ENCODE data around the gene SLC6A18.

The SLC6A18 gene

DNA sequence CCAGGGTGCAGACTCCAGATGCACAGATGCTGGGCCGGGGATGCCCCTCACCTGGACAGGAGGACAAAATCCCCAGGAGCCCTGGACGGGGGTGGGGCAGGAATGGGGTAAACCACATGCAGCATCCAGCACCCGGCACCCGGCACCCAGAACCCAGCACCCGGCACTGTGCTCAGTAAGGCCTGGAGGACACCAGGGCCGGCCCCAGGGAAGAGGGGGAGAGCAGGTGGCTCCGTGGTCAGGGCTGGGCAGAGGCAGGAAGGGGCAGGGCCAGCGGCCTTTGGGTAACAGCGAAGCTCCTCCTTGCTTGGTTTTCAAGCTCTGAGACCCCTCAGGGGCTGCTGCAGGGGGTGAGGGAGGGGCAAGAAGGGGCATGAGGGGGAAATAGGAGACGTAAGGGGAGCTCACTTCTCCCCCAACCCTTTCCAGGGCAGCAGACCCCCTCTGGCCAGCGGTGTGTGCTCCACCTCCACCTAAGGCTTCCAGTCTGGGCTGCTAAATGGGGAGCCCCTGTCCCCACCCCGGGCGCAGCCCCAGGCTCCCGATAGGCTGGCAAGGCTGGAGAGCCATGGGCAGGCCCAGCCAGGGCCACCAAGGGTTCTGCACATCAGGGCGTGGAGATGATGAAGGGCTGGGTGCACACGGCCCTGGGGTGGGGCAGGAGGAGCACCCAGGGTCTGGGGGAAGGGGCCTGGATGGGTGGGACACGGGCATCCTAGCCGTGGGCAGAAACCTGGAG, 41.6 kb upstream of the SLC6A18 start:
- in situ Hi-C loops (cut with HindIII; ENCODE audit: low pct_unique_long_range_greater_than_20kb, low sequenced_read_pairs), result no loop called here
- no peak for TF ChIP-seq JUND (IDR thresholded peaks at IDR 0.05; ENCODE audit: low read depth)
- no peak for DNase-seq (ENCODE audit: low read depth in 1 of 2, low spot score in 1 of 2)

DNA sequence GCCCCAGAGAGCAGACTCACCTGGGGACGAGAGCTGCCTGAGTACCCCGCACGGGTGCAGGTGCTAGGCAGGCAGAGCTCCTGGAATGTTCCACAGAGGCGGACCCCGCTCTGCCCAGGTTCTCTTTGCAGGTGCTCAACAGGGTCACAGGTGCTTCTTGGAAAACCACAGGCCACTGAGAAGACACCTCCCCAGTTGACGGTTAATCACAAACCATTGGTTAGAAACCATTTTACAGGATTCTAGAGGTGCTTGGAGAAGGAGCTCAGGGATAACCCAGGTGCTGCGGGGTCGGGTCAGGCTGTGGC, 41.1 kb upstream of the SLC6A18 start:
- no peak for DNase-seq (ENCODE audit: low read depth in 1 of 2, low spot score in 1 of 2)
- TF ChIP-seq JUND (IDR thresholded peaks at IDR 0.05; ENCODE audit: low read depth), result no peak
- in situ Hi-C loops (cut with HindIII; ENCODE audit: low pct_unique_long_range_greater_than_20kb, low sequenced_read_pairs), result no loop called here

- in situ Hi-C loops (cut with HindIII; ENCODE audit: low pct_unique_long_range_greater_than_20kb, low sequenced_read_pairs), result no loop called here
- no peak for DNase-seq (ENCODE audit: low read depth in 1 of 2, low spot score in 1 of 2)
- TF ChIP-seq JUND (IDR thresholded peaks at IDR 0.05; ENCODE audit: low read depth), result no peak
These were observed 40.7 kb upstream of the SLC6A18 start for GRCh38 chr5:1184481-1184880.

DNA sequence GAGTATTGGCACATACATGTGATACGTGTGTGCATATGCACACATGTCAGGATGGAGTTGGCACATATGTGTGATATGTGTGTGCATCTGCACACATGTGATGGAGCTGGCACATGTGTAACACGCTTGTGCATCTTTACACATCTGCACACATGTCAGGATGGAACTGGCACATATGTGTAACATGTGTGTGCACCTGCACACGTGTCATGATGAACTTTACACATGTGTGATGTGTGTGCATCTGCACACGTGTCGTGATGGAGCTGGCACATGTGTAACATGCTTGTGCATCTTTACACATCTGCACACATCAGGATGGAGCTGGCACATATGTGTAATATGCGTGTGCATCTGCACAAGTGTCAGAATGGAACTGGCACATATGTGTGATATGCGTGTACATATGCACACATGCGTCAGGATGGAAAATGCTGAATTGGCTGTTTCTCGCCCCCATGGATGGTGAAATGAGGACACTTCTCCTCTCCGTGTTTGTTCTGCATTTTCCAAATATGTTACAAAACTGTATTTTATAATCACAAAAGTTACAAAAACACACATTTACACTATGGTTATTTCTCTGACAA, 40.0 kb upstream of the SLC6A18 start:
- no peak for DNase-seq (ENCODE audit: low read depth in 1 of 2, low spot score in 1 of 2)
- in situ Hi-C loops (cut with HindIII; ENCODE audit: low pct_unique_long_range_greater_than_20kb, low sequenced_read_pairs), result no loop called here

GRCh38 chr5:1185629-1186350, 39.4 kb upstream of the SLC6A18 start:
- no peak for DNase-seq (ENCODE audit: low read depth in 1 of 2, low spot score in 1 of 2)
- in situ Hi-C loops (cut with HindIII; ENCODE audit: low pct_unique_long_range_greater_than_20kb, low sequenced_read_pairs), result no loop called here
- TF ChIP-seq JUND (IDR thresholded peaks at IDR 0.05; ENCODE audit: low read depth), result no peak

More for the DNA sequence above, 40.0 kb upstream of the SLC6A18 start:
- TF ChIP-seq JUND (IDR thresholded peaks at IDR 0.05; ENCODE audit: low read depth), result no peak

GRCh38 chr5:1186351-1187233, 38.6 kb upstream of the SLC6A18 start:
- DNase-seq (ENCODE audit: low read depth in 1 of 2, low spot score in 1 of 2), result no peak
- in situ Hi-C loops (cut with HindIII; ENCODE audit: low pct_unique_long_range_greater_than_20kb, low sequenced_read_pairs), result no loop called here
- TF ChIP-seq JUND (IDR thresholded peaks at IDR 0.05; ENCODE audit: low read depth), result no peak

- DNase-seq (ENCODE audit: low read depth in 1 of 2, low spot score in 1 of 2), result no peak
- TF ChIP-seq JUND (IDR thresholded peaks at IDR 0.05; ENCODE audit: low read depth), result no peak
- in situ Hi-C loops (cut with HindIII; ENCODE audit: low pct_unique_long_range_greater_than_20kb, low sequenced_read_pairs), result no loop called here
These were observed 37.8 kb upstream of the SLC6A18 start for GRCh38 chr5:1187234-1187949.

GRCh38 chr5:1187950-1188334, 37.2 kb upstream of the SLC6A18 start:
- in situ Hi-C loops (cut with HindIII; ENCODE audit: low pct_unique_long_range_greater_than_20kb, low sequenced_read_pairs), result no loop called here
- DNase-seq (ENCODE audit: low read depth in 1 of 2, low spot score in 1 of 2), result no peak
- TF ChIP-seq JUND (IDR thresholded peaks at IDR 0.05; ENCODE audit: low read depth), result no peak

DNA sequence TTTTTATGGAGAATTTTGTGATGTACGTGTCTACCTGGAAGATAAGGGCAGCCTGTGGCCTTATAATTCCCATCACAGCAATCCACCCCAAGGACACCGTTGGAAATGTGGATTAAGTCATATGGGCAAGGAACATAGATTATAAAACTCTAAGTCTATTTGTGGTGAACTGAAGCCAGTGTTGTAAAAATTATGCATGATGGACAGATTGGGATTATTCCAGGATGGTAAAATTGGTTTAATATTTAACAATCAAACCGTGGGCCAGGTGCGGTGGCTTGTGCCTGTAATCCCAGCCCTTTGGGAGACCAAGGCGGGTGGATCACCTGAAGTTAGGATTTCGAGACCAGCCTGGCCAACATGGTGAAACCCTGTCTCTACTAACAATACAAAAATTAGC, 36.7 kb upstream of the SLC6A18 start:
- in situ Hi-C loops (cut with HindIII; ENCODE audit: low pct_unique_long_range_greater_than_20kb, low sequenced_read_pairs), result no loop called here
- no peak for TF ChIP-seq JUND (IDR thresholded peaks at IDR 0.05; ENCODE audit: low read depth)
- no peak for DNase-seq (ENCODE audit: low read depth in 1 of 2, low spot score in 1 of 2)

- no peak for DNase-seq (ENCODE audit: low read depth in 1 of 2, low spot score in 1 of 2)
- in situ Hi-C loops (cut with HindIII; ENCODE audit: low pct_unique_long_range_greater_than_20kb, low sequenced_read_pairs), result no loop called here
- no peak for TF ChIP-seq JUND (IDR thresholded peaks at IDR 0.05; ENCODE audit: low read depth)
These were observed 35.9 kb upstream of the SLC6A18 start for GRCh38 chr5:1189269-1189668.

GRCh38 chr5:1190278-1190677, 34.9 kb upstream of the SLC6A18 start:
- DNase-seq (ENCODE audit: low read depth in 1 of 2, low spot score in 1 of 2), result no peak
- in situ Hi-C loops (cut with HindIII; ENCODE audit: low pct_unique_long_range_greater_than_20kb, low sequenced_read_pairs), result no loop called here
- no peak for TF ChIP-seq JUND (IDR thresholded peaks at IDR 0.05; ENCODE audit: low read depth)

- in situ Hi-C loops (cut with HindIII; ENCODE audit: low pct_unique_long_range_greater_than_20kb, low sequenced_read_pairs), result no loop called here
- no peak for DNase-seq (ENCODE audit: low read depth in 1 of 2, low spot score in 1 of 2)
- no peak for TF ChIP-seq JUND (IDR thresholded peaks at IDR 0.05; ENCODE audit: low read depth)
These were observed 34.3 kb upstream of the SLC6A18 start for GRCh38 chr5:1190837-1191239.

Data from T47D (cell line).